ENCODE measurements around the gene SHANK1.

GRCh38 chr19:50626011-50626410 is 93.6 kb downstream of the SHANK1 start:
- TF ChIP-seq POLR2A (IDR thresholded peaks at IDR 0.05): no peak
- TF ChIP-seq CTCF (IDR thresholded peaks at IDR 0.05): no peak

Data from thyroid gland (tissue), 4 donors.